IMR-90 (cell line): ENCODE results near the gene RFX3. TPM values are rescaled to one million over a fixed set of nuclear protein-coding genes. Genes with fewer than 3 reads are reported as not detected.

Experiments used
- ATAC-seq: fragments of 200-7000 bp; cut with Tn5 transposase; 2 replicates; pipeline ENCODE4 v1.9.1; 2020; ENCODE audit warnings: low read depth, mild to moderate bottlenecking, moderate library complexity
- BruUV-seq: library from RNA; stranded (reverse); fragments of 400-500 nt; replicated peaks from 2 replicates; lab custom pipeline; 2021; lab: Mats Ljungman, UMichigan
- CTCF ChIA-PET: fragments of 300-600 bp; formaldehyde crosslinking; extraction: SDS; loops from one replicate; lab custom pipeline; 2021; ENCODE audit warnings: antibody characterized with exemption; lab: Yijun Ruan, JAX
- POLR2A ChIA-PET: fragments of 300-600 bp; sonication (Branson Sonifier 250); formaldehyde crosslinking; loops from one replicate; lab custom pipeline; 2022; ENCODE audit warnings: antibody characterized with exemption; ENCODE audit not compliant: unreplicated experiment; lab: Charles Lee
- DNase-seq: peaks from one replicate; pipeline ENCODE4 v3.0.0; 2013
- H2AFZ ChIP-seq: replicated peaks from 2 replicates; pipeline ENCODE3; 2013; ENCODE audit warnings: low read length, mild to moderate bottlenecking; ENCODE audit not compliant: poor library complexity
- H2AK5ac ChIP-seq: 2 replicates; pipeline ENCODE4 v1.6.1; 2013; ENCODE audit warnings: low read depth, low read length, inconsistent platforms
- H2AK9ac ChIP-seq: replicated peaks from 2 replicates; pipeline ENCODE3; 2013; ENCODE audit warnings: mild to moderate bottlenecking, low read depth, low read length, moderate library complexity; ENCODE audit not compliant: poor library complexity
- H2BK120ac ChIP-seq: 2 replicates; pipeline ENCODE4 v1.6.1; 2013; ENCODE audit warnings: low read depth, low read length, inconsistent platforms
- H2BK15ac ChIP-seq: 3 replicates; pipeline ENCODE4 v1.6.1; 2013; ENCODE audit warnings: low read depth, low read length, inconsistent platforms
- H2BK20ac ChIP-seq: 2 replicates; pipeline ENCODE4 v1.6.1; 2013; ENCODE audit warnings: low read depth, mild to moderate bottlenecking, inconsistent platforms, low read length, moderate library complexity
- H2BK5ac ChIP-seq: 2 replicates; pipeline ENCODE4 v1.6.1; 2013; ENCODE audit warnings: mild to moderate bottlenecking, low read depth, low read length, inconsistent platforms; ENCODE audit not compliant: poor library complexity, severe bottlenecking
- H3K14ac ChIP-seq: replicated peaks from 2 replicates; pipeline ENCODE4 v1.6.1; 2013; ENCODE audit warnings: low read depth, low read length, inconsistent platforms
- H3K18ac ChIP-seq: 2 replicates; pipeline ENCODE4 v1.6.1; 2013; ENCODE audit warnings: low read depth, low read length, control low read depth
- H3K23ac ChIP-seq: 2 replicates; pipeline ENCODE4 v1.6.1; 2013; ENCODE audit warnings: low read depth, low read length, inconsistent platforms
- H3K27ac ChIP-seq: 2 replicates; pipeline ENCODE4 v1.5.1; 2013; ENCODE audit warnings: mild to moderate bottlenecking, control low read depth, low read length; ENCODE audit not compliant: insufficient read depth
- H3K27me3 ChIP-seq: 2 replicates; pipeline ENCODE4 v1.6.1; 2013; ENCODE audit warnings: low read length; ENCODE audit not compliant: control insufficient read depth, insufficient read depth
- H3K36me3 ChIP-seq: 2 replicates; pipeline ENCODE4 v1.6.1; 2013; ENCODE audit warnings: low read length, mixed read lengths; ENCODE audit not compliant: control insufficient read depth, insufficient read depth
- H3K4ac ChIP-seq: 2 replicates; pipeline ENCODE4 v1.6.1; 2013; ENCODE audit warnings: low read depth, low read length, inconsistent platforms
- H3K4me1 ChIP-seq: 2 replicates; pipeline ENCODE4 v1.6.1; 2013; ENCODE audit warnings: low read length, mixed read lengths; ENCODE audit not compliant: control insufficient read depth, insufficient read depth
- H3K4me2 ChIP-seq: 2 replicates; pipeline ENCODE4 v1.6.1; 2013; ENCODE audit warnings: low read depth, mild to moderate bottlenecking, control low read depth, low read length, moderate library complexity
- H3K4me3 ChIP-seq: 2 replicates; pipeline ENCODE4 v1.5.1; 2013; ENCODE audit warnings: low read depth, mild to moderate bottlenecking, control low read depth, low read length, moderate library complexity; ENCODE audit not compliant: insufficient read depth
- H3K56ac ChIP-seq: 2 replicates; pipeline ENCODE4 v1.6.1; 2013; ENCODE audit warnings: low read length, inconsistent platforms; ENCODE audit not compliant: insufficient read depth; ENCODE audit errors: extremely low read depth
- H3K79me1 ChIP-seq, 2 experiments: 2 replicates each; pipeline ENCODE4 v1.6.1; 2013; ENCODE audit warnings: low read length in 2 of 2, inconsistent platforms in 1 of 2, low read depth in 1 of 2
- H3K9ac ChIP-seq: 2 replicates; pipeline ENCODE4 v1.6.1; 2013; ENCODE audit warnings: low read depth, low read length, control low read depth
- H3K9me1 ChIP-seq: 2 replicates; pipeline ENCODE4 v1.6.1; 2013; ENCODE audit warnings: low read length, inconsistent platforms; ENCODE audit not compliant: insufficient read depth
- H3K9me3 ChIP-seq: 2 replicates; pipeline ENCODE4 v1.6.1; 2013; ENCODE audit warnings: low read length; ENCODE audit not compliant: control insufficient read depth, insufficient read depth
- H4K20me1 ChIP-seq: 2 replicates; pipeline ENCODE4 v1.6.1; 2013; ENCODE audit warnings: low read length, inconsistent platforms; ENCODE audit not compliant: insufficient read depth
- H4K5ac ChIP-seq: 2 replicates; pipeline ENCODE4 v1.6.1; 2013; ENCODE audit warnings: mild to moderate bottlenecking, low read depth, low read length, control low read depth
- H4K8ac ChIP-seq, 2 experiments: 2 replicates each; pipeline ENCODE4 v1.6.1; 2013; ENCODE audit warnings: low read depth in 2 of 2, low read length in 2 of 2, control low read depth in 1 of 2, inconsistent platforms in 1 of 2
- H4K91ac ChIP-seq: 2 replicates; pipeline ENCODE4 v1.6.1; 2013; ENCODE audit warnings: low read depth, low read length, inconsistent platforms; ENCODE audit not compliant: insufficient read depth
- CEBPB ChIP-seq: IDR thresholded peaks from 2 replicates; pipeline ENCODE4 v1.6.1; 2012; ENCODE audit warnings: low read depth, low read length, improper control_type of control experiment
- MAFK ChIP-seq: IDR thresholded peaks from 2 replicates; pipeline ENCODE4 v1.6.1; 2012; ENCODE audit warnings: low read depth, low read length, improper control_type of control experiment
- MAZ ChIP-seq: IDR thresholded peaks from 2 replicates; pipeline ENCODE4 v1.6.1; 2012; ENCODE audit warnings: low read depth, mild to moderate bottlenecking, low read length, improper control_type of control experiment, moderate library complexity, borderline replicate concordance
- NFE2L2 ChIP-seq: fragments of 150-350 bp; IDR thresholded peaks from 2 replicates; pipeline ENCODE4 v1.6.1; 2016; ENCODE audit warnings: low read depth, mild to moderate bottlenecking, low read length
- RCOR1 ChIP-seq: IDR thresholded peaks from 2 replicates; pipeline ENCODE4 v1.6.1; 2012; ENCODE audit warnings: mild to moderate bottlenecking, low read length, improper control_type of control experiment; ENCODE audit not compliant: insufficient replicate concordance
- SMC3 ChIP-seq: fragments of 150-350 bp; IDR thresholded peaks from 2 replicates; pipeline ENCODE4 v1.6.1; 2016; ENCODE audit warnings: low read depth, mild to moderate bottlenecking, antibody characterized with exemption, low read length, moderate library complexity
- WGBS, 2 experiments: methylation state at CpG; one replicate each; pipeline versions ENCODE4 v1.1.5 to v1.1.7; 2013; ENCODE audit warnings: missing lambda C conversion rate in 2 of 2; ENCODE audit not compliant: insufficient read length in 1 of 2; ENCODE audit errors: extremely low coverage in 2 of 2; 5-methylcytosine and 5-hydroxymethylcytosine counted together
- dilution Hi-C: fragments of 300-500 bp; cut with HindIII; formaldehyde crosslinking; loops from one replicate; pipeline ENCODE4 v1.14.3; 2018; ENCODE audit warnings: low sequenced_read_pairs; ENCODE audit not compliant: unreplicated experiment
- in situ Hi-C: fragments of 300-500 bp; cut with MboI; formaldehyde crosslinking; loops from 3 replicates; pipeline ENCODE4 v1.14.3; 2019; ENCODE audit warnings: low sequenced_read_pairs, inconsistent platforms, mixed read lengths
- intact Hi-C: fragments of 100-400 bp; cut with micrococcal nuclease; formaldehyde crosslinking; loops from 2 replicates; pipeline ENCODE4 v1.10.0; 2022
- polyA plus RNA-seq, 3 experiments: library from polyadenylated mRNA; depleted of rRNA; stranded (reverse); fragments of >200 nt; gene quantifications; 2 replicates each; pipeline ENCODE4 v1.2.3, GENCODE V29; 2012; ENCODE audit warnings: low replicate concordance in 1 of 3
- total RNA-seq: library from RNA; depleted of rRNA; stranded (reverse); fragments of >200 nt; gene quantifications from 2 replicates; pipeline ENCODE4 v1.2.3, GENCODE V29; 2012

RFX3 gene
- total and polyA plus RNA-seq, 2 of the 4 experiments (the other 2 are of a cell fraction) = 1.7 to 2.7 TPM

- H3K14ac ChIP-seq = no peak overlapping the region
- no peak overlapping the region for H3K27ac ChIP-seq
- no peak overlapping the region for H3K56ac ChIP-seq
- ATAC-seq = no peak
- ChIA-PET CTCF (no interaction called here), POLR2A (no interaction called here)
- no peak overlapping the region for H4K8ac ChIP-seq
- no peak overlapping the region for H2BK20ac ChIP-seq
- H2BK15ac ChIP-seq = no peak overlapping the region
- no peak overlapping the region for H2AK9ac ChIP-seq
- no peak for DNase-seq
- no peak overlapping the region for H4K91ac ChIP-seq
- H3K4me1 ChIP-seq = no peaks in the 10 kb centered on the region
- no peak overlapping the region for H3K23ac ChIP-seq
- H3K4ac ChIP-seq = no peak overlapping the region
- dilution Hi-C loops (no loop called here), intact Hi-C loops (loop anchor here (10.0 kb wide), 1 partner anchor 57 kb away; no protein-coding TSS in a partner anchor), in situ Hi-C loops (no loop called here)
- no CpG with 5 or more reads among the region's 5 CpGs for WGBS, 2 experiments
- H3K79me1 ChIP-seq = no peaks in the 10 kb centered on the region
- H3K9me1 ChIP-seq = no peaks in the 10 kb centered on the region
- no peak overlapping the region for H2BK120ac ChIP-seq
- H3K9me3 ChIP-seq = no peaks in the 10 kb centered on the region
- H3K4me3 ChIP-seq = no peak overlapping the region
- H3K18ac ChIP-seq = no peak overlapping the region
- H2AFZ ChIP-seq = no peak overlapping the region
- no peak overlapping the region for H2AK5ac ChIP-seq
- no peaks in the 10 kb centered on the region for H4K20me1 ChIP-seq
- BruUV-seq = no TSS peak
- H3K27me3 ChIP-seq = peaks cover 5% of the 10 kb centered on the region; the same call in 1 of the 2 replicates
- no peak overlapping the region for H3K4me2 ChIP-seq
- no peak overlapping the region for H4K5ac ChIP-seq
- no peak overlapping the region for H2BK5ac ChIP-seq
- H3K36me3 ChIP-seq = no peaks in the 10 kb centered on the region
- TF ChIP-seq MAFK = no peak
- no peak for TF ChIP-seq SMC3
- no peak for TF ChIP-seq RCOR1
- no peak for TF ChIP-seq CEBPB
- TF ChIP-seq NFE2L2 = no peak
- TF ChIP-seq MAZ = no peak
- H3K9ac ChIP-seq = no peak overlapping the region
These were observed 334.1 kb downstream of the RFX3 start for GRCh38 chr9:3191715-3192114.
